ENCODE measurements around the gene DOP1A.
"Not testable (repeated sequence)": the region's sequence is repeated elsewhere in the genome, so short reads cannot be mapped to it uniquely, and the experiment has no call there.

The DOP1A gene

DNA sequence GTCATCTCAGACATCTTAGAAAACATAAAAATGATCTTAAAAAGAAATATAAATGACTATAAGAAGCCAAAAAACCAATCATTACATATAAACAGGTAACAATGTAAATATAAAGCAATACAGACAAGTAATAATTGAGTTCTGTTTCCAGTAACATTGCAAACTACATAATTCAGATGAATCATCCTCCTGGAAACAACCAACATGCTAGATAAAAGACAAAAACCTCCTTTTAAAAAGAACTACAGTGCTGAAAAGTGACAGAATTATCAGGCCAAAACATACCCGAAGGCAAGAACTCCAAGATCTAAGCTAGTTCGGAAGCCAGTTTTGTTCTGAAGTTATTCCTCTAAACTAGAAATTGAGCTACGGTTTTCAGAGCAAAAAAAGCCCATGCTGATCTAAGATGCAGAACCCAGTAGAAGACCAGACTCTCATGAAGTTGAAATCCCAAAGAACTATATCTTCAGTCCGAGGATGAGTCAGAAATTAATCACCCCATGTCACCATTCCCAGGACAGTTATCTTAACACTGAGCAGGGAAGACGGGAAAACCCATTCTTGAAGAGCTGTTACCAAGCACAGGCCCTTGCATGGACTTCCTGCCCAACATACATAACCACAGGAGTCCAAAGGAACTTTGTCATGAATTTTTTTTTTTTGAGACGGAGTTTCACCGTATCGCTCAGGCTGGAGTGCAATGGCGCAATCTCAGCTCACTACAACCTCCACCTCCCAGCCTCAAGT lies 115.8 kb downstream of the DOP1A start:
- no peak overlapping the region for H3K4me3 ChIP-seq (ENCODE audit: low read depth in 1 of 2, low read length in 1 of 2)
- H3K27me3 ChIP-seq: no peaks in the 10 kb centered on the region
- TF ChIP-seq, protein P1, sequence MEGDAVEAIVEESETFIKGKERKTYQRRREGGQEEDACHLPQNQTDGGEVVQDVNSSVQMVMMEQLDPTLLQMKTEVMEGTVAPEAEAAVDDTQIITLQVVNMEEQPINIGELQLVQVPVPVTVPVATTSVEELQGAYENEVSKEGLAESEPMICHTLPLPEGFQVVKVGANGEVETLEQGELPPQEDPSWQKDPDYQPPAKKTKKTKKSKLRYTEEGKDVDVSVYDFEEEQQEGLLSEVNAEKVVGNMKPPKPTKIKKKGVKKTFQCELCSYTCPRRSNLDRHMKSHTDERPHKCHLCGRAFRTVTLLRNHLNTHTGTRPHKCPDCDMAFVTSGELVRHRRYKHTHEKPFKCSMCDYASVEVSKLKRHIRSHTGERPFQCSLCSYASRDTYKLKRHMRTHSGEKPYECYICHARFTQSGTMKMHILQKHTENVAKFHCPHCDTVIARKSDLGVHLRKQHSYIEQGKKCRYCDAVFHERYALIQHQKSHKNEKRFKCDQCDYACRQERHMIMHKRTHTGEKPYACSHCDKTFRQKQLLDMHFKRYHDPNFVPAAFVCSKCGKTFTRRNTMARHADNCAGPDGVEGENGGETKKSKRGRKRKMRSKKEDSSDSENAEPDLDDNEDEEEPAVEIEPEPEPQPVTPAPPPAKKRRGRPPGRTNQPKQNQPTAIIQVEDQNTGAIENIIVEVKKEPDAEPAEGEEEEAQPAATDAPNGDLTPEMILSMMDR (IDR thresholded peaks at IDR 0.05): no peak
- H3K36me3 ChIP-seq: peaks cover 41% of the 10 kb centered on the region
- peaks cover 7 to 11% of the 10 kb centered on the region in 2 experiments for H3K4me1 ChIP-seq (ENCODE audit: control insufficient read depth in 1 of 2, insufficient read depth in 1 of 2, low read depth in 1 of 2, low read length in 1 of 2)
- no peak overlapping the region for H3K27ac ChIP-seq
- H3K9me3 ChIP-seq: no peaks in the 10 kb centered on the region

DNA sequence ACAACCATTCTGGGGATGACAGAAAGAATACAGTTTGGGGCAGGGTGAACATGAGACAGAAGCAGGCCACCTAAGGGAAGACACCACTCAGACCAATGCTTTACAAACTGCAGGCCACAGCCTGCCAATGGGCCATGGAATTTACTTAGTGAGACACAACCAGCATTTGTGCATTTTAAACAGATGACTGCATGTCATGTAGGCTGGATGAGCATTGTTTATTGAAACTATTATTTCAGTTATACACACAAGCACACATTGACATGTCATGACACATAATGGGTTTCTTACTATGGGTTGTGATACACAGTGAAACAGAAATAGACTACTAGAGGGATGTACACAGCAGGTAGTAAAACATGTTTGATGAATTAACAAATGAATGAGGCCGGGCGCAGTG lies 117.6 kb downstream of the DOP1A start:
- Histone ChIP-seq H3K9me3 (no peaks in the 10 kb centered on the region), H3K4me1 (ENCODE audit: control insufficient read depth in 1 of 2, insufficient read depth in 1 of 2, low read depth in 1 of 2, low read length in 1 of 2) (peaks cover 7 to 11% of the 10 kb centered on the region in 2 experiments), H3K27me3 (no peaks in the 10 kb centered on the region), H3K4me3 (ENCODE audit: low read depth in 1 of 2, low read length in 1 of 2) (no peak overlapping the region), H3K27ac (no peak overlapping the region), H3K36me3 (peaks cover 36% of the 10 kb centered on the region)
- TF ChIP-seq, protein P1 (IDR thresholded peaks at IDR 0.05): no peak

DNA sequence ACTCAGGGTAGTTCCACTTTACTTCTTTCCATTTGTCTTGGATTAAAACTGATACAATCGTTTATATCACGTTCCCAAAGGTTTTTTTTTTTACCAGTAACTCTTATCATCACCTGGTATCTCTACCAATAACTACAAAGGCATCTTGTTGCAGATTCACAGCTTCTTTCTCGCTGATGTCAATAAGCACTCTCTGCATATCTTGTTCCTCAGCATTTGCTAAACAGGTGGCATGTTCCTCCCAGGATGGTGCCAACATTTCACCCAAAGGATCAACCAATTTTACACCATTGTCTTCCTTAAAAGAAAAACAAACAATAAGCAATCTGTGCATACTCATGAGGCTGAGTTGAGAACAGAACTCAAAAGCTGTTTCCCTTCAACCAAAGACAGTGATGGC lies 121.0 kb downstream of the DOP1A start:
- Histone ChIP-seq H3K27ac (no peak overlapping the region), H3K36me3 (peaks cover 9% of the 10 kb centered on the region), H3K4me1 (ENCODE audit: control insufficient read depth in 1 of 2, insufficient read depth in 1 of 2, low read depth in 1 of 2, low read length in 1 of 2) (peaks cover 16 to 18% of the 10 kb centered on the region in 2 experiments), H3K27me3 (peaks cover 2% of the 10 kb centered on the region), H3K4me3 (ENCODE audit: low read depth in 1 of 2, low read length in 1 of 2) (no peak overlapping the region), H3K9me3 (no peaks in the 10 kb centered on the region)
- TF ChIP-seq, protein P1 (IDR thresholded peaks at IDR 0.05): no peak

DNA sequence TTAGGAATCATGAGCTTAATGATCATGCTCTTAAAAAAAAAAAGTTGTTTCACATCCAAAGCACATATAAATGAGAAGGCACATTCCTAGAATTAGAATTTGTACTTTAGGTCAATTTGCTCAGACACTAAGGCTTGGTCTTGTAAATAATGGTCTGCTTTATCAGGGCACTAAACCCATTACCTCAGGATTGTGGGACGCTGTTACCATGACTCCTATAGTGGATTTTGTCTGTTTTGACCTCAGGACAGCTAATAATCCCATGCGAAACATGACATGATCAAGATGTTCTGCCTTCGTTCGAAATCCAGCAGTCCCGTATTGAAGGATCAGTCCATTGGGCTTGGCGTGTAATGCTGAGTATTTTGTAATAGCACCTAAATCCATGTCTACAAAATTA lies 123.2 kb downstream of the DOP1A start:
- Histone ChIP-seq H3K27ac (no peak overlapping the region), H3K36me3 (peaks cover 4% of the 10 kb centered on the region), H3K4me3 (ENCODE audit: low read depth in 1 of 2, low read length in 1 of 2) (no peak overlapping the region), H3K27me3 (peaks cover 23% of the 10 kb centered on the region), H3K9me3 (no peaks in the 10 kb centered on the region), H3K4me1 (ENCODE audit: control insufficient read depth in 1 of 2, insufficient read depth in 1 of 2, low read depth in 1 of 2, low read length in 1 of 2) (peaks cover 24 to 25% of the 10 kb centered on the region in 2 experiments)
- TF ChIP-seq, protein P1 (IDR thresholded peaks at IDR 0.05): no peak

DNA sequence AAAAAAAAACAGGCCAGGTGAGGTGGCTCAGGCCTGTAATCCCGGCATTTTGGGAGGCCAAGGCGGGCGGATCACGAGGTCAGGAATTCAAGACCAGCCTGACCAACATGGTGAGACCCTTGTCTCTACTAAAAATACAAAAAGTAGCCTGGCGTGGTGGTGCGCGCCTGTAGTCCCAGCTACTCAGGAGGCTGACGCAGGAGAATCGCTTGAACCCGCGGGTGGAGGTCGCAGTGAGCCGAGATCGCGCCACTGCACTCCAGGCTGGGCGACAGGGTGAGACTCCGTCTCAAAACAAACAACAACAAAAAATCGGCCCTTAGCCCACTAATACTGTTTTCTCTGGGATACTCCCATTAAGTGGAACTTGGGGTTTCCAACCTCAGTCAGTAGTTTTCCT lies 124.5 kb downstream of the DOP1A start:
- not testable (repeated sequence) for H3K36me3 ChIP-seq; H3K27ac ChIP-seq; H3K9me3 ChIP-seq; H3K4me3 ChIP-seq (ENCODE audit: low read depth in 1 of 2, low read length in 1 of 2)
- Histone ChIP-seq H3K27me3 (peaks cover 30% of the 10 kb centered on the region), H3K4me1 (ENCODE audit: control insufficient read depth in 1 of 2, insufficient read depth in 1 of 2, low read depth in 1 of 2, low read length in 1 of 2) (peaks cover 22 to 23% of the 10 kb centered on the region in 2 experiments)

DNA sequence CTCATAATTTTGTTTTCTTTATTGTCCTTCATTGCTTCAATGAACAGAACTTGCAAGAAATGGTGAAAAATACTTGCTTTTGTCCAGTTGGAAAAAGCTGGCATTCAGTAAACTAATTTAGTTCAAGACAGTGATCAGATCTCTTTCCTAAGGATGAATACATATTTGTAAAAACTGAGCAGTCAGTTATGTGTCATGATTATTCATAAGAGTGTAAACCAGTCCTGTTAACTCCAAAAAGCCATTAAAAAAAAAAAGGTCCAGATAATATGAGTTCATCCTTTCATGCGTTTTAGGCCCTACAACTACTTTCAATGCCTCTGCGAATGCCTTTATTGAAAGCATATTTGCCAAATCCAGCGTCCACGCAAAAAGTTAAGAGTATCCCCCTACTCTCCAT lies 125.0 kb downstream of the DOP1A start:
- Histone ChIP-seq H3K9me3 (no peaks in the 10 kb centered on the region), H3K36me3 (no peaks in the 10 kb centered on the region), H3K4me3 (ENCODE audit: low read depth in 1 of 2, low read length in 1 of 2) (peak overlapping the region; percentile 83 to 86), H3K27ac (peak overlapping the region; percentile 45), H3K4me1 (ENCODE audit: control insufficient read depth in 1 of 2, insufficient read depth in 1 of 2, low read depth in 1 of 2, low read length in 1 of 2) (peaks cover 17 to 19% of the 10 kb centered on the region in 2 experiments), H3K27me3 (peaks cover 30% of the 10 kb centered on the region)
- TF ChIP-seq, protein P1 (IDR thresholded peaks at IDR 0.05): no peak

Measured in neutrophil (primary cell).